DMS53 (cell line): Measurements from ENCODE around the gene CHD5.
"Not testable (repeated sequence)": the region's sequence is repeated elsewhere in the genome, so short reads cannot be mapped to it uniquely, and the experiment has no call there.

Source experiments
- DNase-seq: peaks from one replicate; lab custom pipeline; 2025; lab: John Stamatoyannopoulos, UW

CHD5 gene

GRCh38 chr1:6086358-6086757 lies 93.8 kb downstream of the CHD5 start:
- no peak for DNase-seq

GRCh38 chr1:6085666-6086065 lies 94.5 kb downstream of the CHD5 start:
- no peak for DNase-seq

GRCh38 chr1:6084781-6085495 lies 95.2 kb downstream of the CHD5 start:
- DNase-seq: no peak

DNA sequence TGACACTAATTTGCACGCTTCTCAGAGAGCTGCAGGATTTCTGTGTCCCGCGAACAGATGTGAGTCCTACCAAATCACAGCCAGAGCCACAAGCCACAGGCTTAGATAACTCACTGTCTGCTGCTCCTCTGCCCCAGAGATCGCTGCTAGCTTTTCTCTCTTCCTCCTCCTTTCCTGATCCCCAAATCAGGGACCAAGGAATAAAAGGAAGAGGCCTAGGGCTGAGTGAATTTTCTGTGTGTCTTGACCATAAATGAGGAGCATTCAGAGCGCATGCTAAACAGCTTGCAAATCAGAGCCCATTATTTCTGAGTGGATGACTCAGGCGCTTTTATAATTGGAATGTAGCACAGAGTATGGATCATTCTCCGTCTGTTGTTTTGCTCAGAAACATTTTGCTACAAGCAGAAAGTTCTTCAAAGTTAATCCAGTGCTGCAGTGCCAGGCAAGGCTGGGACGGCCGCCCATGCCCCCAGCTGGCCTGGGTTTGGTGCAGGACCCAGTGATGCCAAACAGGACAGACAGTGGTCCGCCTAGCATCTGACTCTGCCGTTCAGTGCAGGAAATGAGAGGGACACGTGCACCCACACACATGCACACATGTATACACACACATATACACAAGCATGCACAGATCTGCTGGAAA lies 96.2 kb downstream of the CHD5 start:
- no peak for DNase-seq

DNA sequence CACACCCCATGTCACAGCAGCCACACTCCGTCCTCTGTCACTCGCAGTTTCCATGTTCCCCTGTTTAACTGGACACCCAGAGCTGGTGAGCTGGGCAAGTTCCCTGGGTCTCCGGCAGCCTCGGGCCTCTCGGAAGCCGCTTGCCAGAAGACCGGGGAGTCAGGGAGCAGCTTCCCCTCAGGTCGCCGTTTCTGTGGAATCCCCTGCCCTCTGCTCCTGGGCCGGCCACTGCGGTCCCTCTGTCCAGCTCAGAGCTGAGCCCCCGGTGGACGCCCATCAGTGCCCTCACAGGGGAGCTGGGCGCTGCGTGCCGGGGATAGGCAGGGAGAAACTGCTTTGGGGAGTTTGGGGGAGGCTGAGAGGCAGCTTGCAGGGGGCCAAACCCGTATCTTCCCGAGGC lies 96.7 kb downstream of the CHD5 start:
- DNase-seq: no peak

- peak; percentile 30 for DNase-seq
Measured at GRCh38 chr1:6082430-6082971, 97.6 kb downstream of the CHD5 start.

GRCh38 chr1:6081901-6082300 lies 98.2 kb downstream of the CHD5 start:
- DNase-seq: no peak

DNA sequence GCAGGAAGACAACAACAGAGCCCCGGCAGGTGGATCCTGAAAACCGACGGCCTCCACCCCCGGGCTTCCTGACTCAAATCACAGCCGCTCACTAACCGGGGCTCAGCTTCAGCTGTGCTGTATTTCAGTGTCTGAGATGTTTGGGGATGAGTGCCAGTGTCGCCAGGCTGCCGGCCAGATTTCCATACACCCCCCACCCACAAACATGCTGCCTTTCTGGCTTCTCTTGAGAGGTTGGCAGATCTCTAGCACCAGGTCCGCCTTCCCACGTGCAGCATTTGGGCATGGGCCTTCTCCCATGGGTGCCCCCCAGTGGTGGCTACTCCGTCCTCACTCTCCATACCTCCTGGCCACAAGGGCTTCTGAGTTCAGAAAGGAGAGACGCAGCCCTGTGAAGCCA lies 99.7 kb downstream of the CHD5 start:
- DNase-seq: no peak

GRCh38 chr1:6077919-6078318 lies 102.2 kb downstream of the CHD5 start:
- DNase-seq: no peak

DNA sequence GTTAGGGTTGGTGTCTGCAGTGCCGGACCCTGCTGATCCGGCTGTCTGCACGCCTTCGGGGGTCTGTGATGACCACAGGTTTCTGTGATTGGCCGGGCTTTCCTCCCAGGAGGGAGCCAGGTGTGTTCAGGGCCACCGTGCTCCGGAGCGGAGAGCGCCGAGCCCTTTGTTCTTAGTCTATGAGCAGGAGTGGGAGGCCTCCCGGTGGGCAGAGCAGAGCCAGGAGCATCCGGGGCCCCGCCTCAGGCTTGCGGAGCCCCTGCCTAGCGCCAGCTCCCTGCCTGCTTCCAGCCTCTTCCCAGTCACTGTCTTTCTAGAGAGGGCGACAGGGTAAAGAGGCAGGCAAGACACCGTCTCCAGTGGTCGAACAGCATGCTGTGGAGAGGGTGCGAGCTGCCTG lies 102.6 kb downstream of the CHD5 start:
- DNase-seq: no peak

- DNase-seq: not testable (repeated sequence)
Measured at GRCh38 chr1:6077061-6077460, 103.1 kb downstream of the CHD5 start.

DNA sequence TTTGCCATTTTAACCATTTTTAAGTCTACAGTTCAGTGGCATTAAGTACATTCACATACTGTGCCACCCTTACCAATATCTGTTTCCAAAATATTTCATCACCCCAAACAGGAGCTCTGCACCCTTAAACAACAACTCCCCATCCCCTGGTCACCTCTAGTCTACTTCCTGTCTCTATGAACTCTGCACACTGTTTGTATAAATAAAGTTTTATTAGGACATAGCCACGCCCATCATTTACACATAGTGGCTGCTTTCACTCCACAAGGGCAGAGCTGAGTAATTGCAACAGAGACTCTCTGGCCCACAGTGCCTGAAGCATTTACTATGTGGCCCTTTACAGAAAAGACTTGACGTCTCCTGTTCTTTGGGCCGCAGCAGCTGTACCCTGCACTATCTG lies 104.4 kb downstream of the CHD5 start:
- DNase-seq: peak; percentile 14

DNA sequence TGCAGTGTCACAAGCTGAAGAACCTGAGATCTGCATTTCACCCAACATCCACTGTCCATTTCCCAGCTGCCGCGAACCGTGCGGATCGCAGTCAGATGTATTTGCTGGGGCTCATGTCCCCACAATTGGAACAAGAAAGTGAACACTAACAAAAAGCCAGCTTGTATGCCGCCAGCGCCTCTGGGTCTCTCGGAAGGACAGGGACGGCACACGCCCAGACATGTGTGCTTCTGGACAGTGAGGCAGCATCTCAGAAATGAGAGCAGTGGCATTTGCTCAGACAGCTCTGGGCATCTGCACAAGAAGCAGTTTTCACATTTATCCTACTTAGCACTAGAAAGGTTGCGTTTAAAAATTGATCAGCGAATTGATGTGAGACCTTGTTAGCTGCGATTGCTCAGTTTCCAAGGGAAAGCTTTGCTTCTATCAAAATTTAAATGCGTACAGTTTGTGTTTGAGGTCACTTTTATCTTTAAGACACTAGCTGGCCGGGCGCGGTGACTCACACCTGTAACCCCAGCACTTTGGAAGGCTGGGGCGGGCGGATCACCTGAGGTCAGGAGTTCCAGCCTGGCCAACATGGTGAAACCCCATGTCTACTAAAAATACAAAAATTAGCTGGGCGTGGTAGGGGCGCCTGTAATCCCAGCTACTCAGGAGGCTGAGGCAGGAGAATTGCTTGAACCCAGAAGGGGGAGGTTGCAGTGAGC lies 105.8 kb downstream of the CHD5 start:
- DNase-seq: no peak

DNA sequence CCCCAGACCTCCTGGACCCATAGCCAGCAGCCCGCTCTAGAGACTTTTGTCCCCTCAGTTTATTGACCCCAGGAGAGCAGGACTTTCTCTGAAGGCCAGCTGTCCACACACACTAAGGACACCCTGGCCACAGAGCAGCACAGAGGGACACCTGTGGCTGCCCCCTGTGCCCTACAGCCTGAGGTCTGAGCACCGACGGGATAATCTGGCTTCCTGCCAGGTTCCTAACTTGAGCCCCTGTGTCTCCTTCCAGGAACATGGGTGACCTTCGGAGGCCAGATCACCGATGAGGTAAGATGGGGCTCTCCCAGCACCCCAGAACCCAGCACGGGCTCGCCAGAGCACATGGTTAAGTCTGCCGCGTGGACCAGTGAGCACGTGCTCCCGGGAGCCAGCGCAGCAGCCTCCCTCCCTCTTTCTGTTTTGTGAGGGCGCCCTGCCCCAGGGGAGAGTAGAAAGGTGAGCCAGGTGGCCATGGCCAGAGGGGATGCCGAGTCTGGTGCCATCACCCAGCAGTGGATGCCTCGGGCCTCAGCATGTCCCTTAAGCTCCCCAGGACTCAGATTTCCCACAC lies 106.6 kb downstream of the CHD5 start:
- no peak for DNase-seq

GRCh38 chr1:6072774-6073479 lies 107.2 kb downstream of the CHD5 start:
- DNase-seq: no peak

GRCh38 chr1:6071219-6071618 lies 108.9 kb downstream of the CHD5 start:
- no peak for DNase-seq

GRCh38 chr1:6070450-6070974 lies 109.6 kb downstream of the CHD5 start:
- DNase-seq: no peak

GRCh38 chr1:6069573-6069972 lies 110.5 kb downstream of the CHD5 start:
- DNase-seq: no peak

- no peak for DNase-seq
Measured at GRCh38 chr1:6068932-6069331, 111.2 kb downstream of the CHD5 start.

- DNase-seq: no peak
Measured at GRCh38 chr1:6068073-6068472, 112.0 kb downstream of the CHD5 start.

- DNase-seq: no peak
Measured at GRCh38 chr1:6066680-6067079, 113.4 kb downstream of the CHD5 start.
